GM10248 (cell line): ENCODE data around the gene MEF2C.

ENCODE experiments used
- CTCF ChIA-PET: fragments of 300-600 bp; sonication (Branson Sonifier 250); formaldehyde crosslinking; extraction: SDS; loops from one replicate; lab custom pipeline; 2021; ENCODE audit warnings: antibody characterized with exemption; lab: Yijun Ruan, JAX
- POLR2A ChIA-PET: fragments of 350-650 bp; sonication (Branson Sonifier 250); formaldehyde crosslinking; extraction: SDS; loops from one replicate; lab custom pipeline; 2020; ENCODE audit warnings: antibody characterized with exemption; lab: Yijun Ruan, JAX
- DNase-seq: peaks from one replicate; pipeline ENCODE4 v3.0.0; 2012; ENCODE audit errors: extremely low spot score
- TF ChIP-seq, protein P1 (sequence below): IDR thresholded peaks from 2 replicates; pipeline ENCODE4 v1.5.1; 2012; ENCODE audit warnings: mild to moderate bottlenecking, low read depth; ENCODE audit errors: extremely low read depth, missing control alignments, control extremely low read depth

Gene MEF2C

GRCh38 chr5:88883059-88883835 lies at the start of gene MEF2C:
MEF2C (minus strand) TSS chr5:88883184; CDS start chr5:88823788, 59,396 bp downstream.
- POLR2A ChIA-PET = interaction anchor here (0.5 to 1.1 kb wide), 9 partner anchors 27 to 935 kb away, joined by 3 to 4 read pairs (median 3); no protein-coding TSS in a partner anchor
- DNase-seq = peak; percentile 61
- TF ChIP-seq, protein P1, sequence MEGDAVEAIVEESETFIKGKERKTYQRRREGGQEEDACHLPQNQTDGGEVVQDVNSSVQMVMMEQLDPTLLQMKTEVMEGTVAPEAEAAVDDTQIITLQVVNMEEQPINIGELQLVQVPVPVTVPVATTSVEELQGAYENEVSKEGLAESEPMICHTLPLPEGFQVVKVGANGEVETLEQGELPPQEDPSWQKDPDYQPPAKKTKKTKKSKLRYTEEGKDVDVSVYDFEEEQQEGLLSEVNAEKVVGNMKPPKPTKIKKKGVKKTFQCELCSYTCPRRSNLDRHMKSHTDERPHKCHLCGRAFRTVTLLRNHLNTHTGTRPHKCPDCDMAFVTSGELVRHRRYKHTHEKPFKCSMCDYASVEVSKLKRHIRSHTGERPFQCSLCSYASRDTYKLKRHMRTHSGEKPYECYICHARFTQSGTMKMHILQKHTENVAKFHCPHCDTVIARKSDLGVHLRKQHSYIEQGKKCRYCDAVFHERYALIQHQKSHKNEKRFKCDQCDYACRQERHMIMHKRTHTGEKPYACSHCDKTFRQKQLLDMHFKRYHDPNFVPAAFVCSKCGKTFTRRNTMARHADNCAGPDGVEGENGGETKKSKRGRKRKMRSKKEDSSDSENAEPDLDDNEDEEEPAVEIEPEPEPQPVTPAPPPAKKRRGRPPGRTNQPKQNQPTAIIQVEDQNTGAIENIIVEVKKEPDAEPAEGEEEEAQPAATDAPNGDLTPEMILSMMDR = no peak
- CTCF ChIA-PET = interaction anchor here (1.0 to 1.8 kb wide), 3 partner anchors 153 to 418 kb away, joined by 4 to 5 read pairs (median 4); no protein-coding TSS in a partner anchor

GRCh38 chr5:88932541-88932940 lies 49.6 kb upstream of the MEF2C start:
- TF ChIP-seq, protein P1 = no peak
- POLR2A ChIA-PET = no interaction called here
- no peak for DNase-seq
- CTCF ChIA-PET = interaction anchor here (1.0 to 1.4 kb wide), 3 partner anchors 15 to 1333 kb away, joined by 3 to 6 read pairs (median 4); no protein-coding TSS in a partner anchor

GRCh38 chr5:88930335-88930734 lies 47.4 kb upstream of the MEF2C start:
- POLR2A ChIA-PET = no interaction called here
- TF ChIP-seq, protein P1 = no peak
- CTCF ChIA-PET = interaction anchor here (0.9 to 1.5 kb wide), 2 partner anchors 14 to 19 kb away, joined by 3 to 6 read pairs; no protein-coding TSS in a partner anchor
- no peak for DNase-seq

DNA sequence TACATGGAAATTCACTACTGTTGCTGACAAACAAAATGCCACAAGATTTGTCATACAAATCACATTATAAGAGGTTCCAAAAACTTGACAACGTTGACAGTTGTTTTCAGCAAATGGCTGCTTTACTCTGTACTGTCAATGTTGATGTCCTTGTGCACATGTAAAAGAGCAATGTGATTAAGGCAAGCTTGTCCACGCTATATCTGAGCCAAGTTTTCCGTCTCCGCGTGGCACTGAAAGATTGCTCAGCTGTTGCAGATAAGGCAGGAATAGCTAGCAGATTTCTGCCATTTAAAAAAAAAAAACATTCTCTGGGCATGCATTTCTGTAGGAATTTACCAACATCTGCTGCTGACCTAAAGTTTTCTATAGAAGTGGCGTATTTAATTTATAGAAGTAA lies 46.4 kb upstream of the MEF2C start:
- POLR2A ChIA-PET = no interaction called here
- CTCF ChIA-PET = interaction anchor here (0.9 to 1.5 kb wide), 3 partner anchors 10 to 20 kb away, joined by 3 to 6 read pairs (median 3); no protein-coding TSS in a partner anchor
- TF ChIP-seq, protein P1 = no peak
- no peak for DNase-seq

GRCh38 chr5:88926774-88927173 lies 43.8 kb upstream of the MEF2C start:
- POLR2A ChIA-PET = no interaction called here
- no peak for DNase-seq
- TF ChIP-seq, protein P1 = no peak
- CTCF ChIA-PET = interaction anchor here (0.8 to 2.6 kb wide), 5 partner anchors 10 to 199 kb away, joined by 3 to 7 read pairs (median 3); no protein-coding TSS in a partner anchor

- POLR2A ChIA-PET = no interaction called here
Measured at GRCh38 chr5:88925692-88926490, 42.9 kb upstream of the MEF2C start.

More at GRCh38 chr5:88925692-88926490, 42.9 kb upstream of the MEF2C start:
- no peak for DNase-seq
- CTCF ChIA-PET = interaction anchor here (0.9 to 1.6 kb wide), 4 partner anchors 8 to 19 kb away, joined by 3 to 6 read pairs (median 3); no protein-coding TSS in a partner anchor
- TF ChIP-seq, protein P1 = no peak
